Hematopoietic multipotent progenitor cell treated with erythropoietin and hydrocortisone succinate and interleukin-3 and kit ligand, for 8 days (in vitro differentiated cells): ENCODE measurements around the gene BEND3.
A peak's percentile ranks its signal among the peaks of the same experiment; 100 is the strongest.
"Not testable (repeated sequence)": the region's sequence is repeated elsewhere in the genome, so short reads cannot be mapped to it uniquely, and the experiment has no call there.

ENCODE experiments used
- DNase-seq: peaks from one replicate; pipeline ENCODE4 v3.0.0-alpha.2; 2015

Gene BEND3

DNA sequence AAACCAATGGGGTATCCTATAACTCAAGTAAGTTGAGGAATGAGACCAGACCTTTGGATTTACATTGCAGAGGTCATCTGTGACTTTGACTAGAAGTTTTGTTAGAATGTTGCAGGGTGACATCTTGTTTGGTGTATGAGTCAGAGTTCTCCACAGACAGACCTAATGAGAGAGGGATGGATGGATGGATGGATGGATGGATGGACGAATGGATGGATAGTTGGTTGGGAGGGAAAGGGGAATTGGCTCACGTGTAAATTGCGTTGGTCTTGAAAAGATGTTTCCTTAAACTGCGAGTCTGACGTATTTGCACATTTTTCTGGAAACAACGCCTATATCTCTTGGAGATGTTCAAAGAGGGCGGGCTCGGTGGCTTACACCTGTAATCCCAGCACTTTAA is 88.3 kb downstream of the BEND3 start:
- DNase-seq, result no peak

GRCh38 chr6:107021446-107022185 is 93.7 kb downstream of the BEND3 start:
- DNase-seq, result no peak

DNA sequence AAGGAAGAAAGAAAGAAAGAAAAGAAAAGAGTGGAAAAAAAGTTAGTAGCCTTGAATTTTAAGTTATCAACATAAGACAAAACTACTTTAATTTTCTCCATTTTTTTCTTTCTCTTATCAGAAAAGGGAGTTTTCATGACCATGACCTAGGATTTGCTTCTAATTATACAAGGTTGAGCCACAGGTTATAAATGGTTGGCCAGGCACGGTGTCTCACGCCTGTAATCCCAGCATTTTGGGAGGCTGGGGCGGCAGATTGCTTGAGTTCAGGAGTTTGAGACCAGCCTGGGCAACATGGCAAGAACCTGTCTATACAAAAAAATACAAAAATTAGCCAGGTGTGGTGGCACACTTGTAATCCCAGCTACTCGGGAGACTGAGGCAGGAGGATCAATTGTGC is 95.1 kb downstream of the BEND3 start:
- DNase-seq, result peak; percentile 10

- not testable (repeated sequence) for DNase-seq
These were observed 95.7 kb downstream of the BEND3 start for GRCh38 chr6:107019628-107020027.

- no peak for DNase-seq
These were observed 96.3 kb downstream of the BEND3 start for GRCh38 chr6:107019047-107019446.
